Measurements from ENCODE around the gene IFNL3. TPM values are rescaled to one million over a fixed set of nuclear protein-coding genes. Genes with fewer than 3 reads are reported as not detected.
A peak's percentile ranks its signal among the peaks of the same experiment; 100 is the strongest.
"Not testable (repeated sequence)": the region's sequence is repeated elsewhere in the genome, so short reads cannot be mapped to it uniquely, and the experiment has no call there.

IFNL3 gene
- not detected for total RNA-seq
- long read RNA-seq = 0 reads

- intact Hi-C loops (cut with DNase I, micrococcal nuclease); DNase-seq; ATAC-seq: not testable (repeated sequence)
Measured at GRCh38 chr19:39244410-39245100, at the start of gene IFNL3. Gene IFNL3 (minus strand): TSS chr19:39245006. CDS start chr19:39244967, 39 bp downstream.

- intact Hi-C loops (cut with DNase I, micrococcal nuclease) = no loop called here
- DNase-seq = no peak
- no peak for ATAC-seq
Measured at GRCh38 chr19:39293394-39293793, 48.6 kb upstream of the IFNL3 start.

DNA sequence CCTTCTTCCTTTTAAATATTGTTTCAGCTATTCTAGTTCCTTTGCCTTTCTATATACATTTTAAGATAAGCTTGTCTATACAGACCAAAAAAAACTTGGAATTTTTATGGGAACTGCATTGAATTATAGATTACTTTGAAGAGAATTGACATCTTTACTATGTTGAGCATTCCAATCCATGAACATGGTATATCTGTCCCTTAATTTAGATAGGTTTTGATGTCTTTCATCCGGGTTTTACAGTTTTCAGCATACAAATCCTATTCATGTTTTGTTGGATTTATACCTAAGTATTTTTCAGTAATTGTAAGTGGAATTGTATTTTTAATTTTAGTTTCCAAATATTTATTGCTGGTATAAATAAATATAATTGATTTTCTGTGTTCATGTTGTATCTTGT lies 39.2 kb upstream of the IFNL3 start:
- no peak for DNase-seq
- intact Hi-C loops (cut with DNase I, micrococcal nuclease) = no loop called here
- no peak for ATAC-seq

- intact Hi-C loops (cut with DNase I, micrococcal nuclease) = no loop called here
- DNase-seq (no peak), ATAC-seq (no peak)
Measured at GRCh38 chr19:39282021-39282420, 37.2 kb upstream of the IFNL3 start.

DNA sequence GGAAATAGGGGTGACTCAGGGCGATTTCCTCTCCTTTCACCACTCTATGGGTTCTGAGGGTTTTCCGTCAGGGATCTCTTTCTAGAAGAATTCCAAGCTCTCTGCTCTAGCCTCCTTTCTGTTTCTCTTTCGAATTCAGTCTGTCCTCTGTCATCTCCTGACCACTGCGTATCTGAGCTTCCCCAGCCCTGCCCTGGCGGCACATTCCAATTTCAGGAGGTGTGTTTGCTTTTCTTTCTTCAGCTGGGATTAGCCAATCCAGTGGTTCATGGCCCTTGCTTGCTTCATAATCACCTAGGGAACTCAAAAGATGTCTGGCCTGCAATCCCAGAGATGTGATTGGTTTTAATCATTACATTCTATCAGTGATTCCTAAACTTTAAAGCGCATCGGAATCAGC lies 32.8 kb upstream of the IFNL3 start:
- ATAC-seq (no peak), DNase-seq (no peak)
- intact Hi-C loops (cut with DNase I, micrococcal nuclease) = no loop called here

DNA sequence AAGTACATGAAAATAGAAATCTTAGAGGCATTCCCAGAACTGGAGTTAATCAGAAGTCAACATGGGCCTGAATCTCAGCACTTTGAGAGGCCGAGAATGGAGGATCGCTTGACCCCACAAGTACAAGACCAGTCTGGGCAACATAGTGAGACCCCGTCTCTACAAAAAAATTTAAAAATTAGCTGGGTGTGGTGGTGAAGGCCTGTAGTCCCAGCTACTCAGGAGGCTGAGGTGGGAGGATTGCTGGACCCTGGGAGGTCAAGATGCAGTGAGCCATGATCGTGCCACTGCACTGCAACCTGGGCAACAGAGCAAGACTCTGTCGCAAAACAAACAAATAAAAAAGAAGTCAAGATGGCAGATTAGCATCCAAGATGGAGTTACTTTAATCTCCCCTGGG lies 31.9 kb upstream of the IFNL3 start:
- intact Hi-C loops (cut with DNase I, micrococcal nuclease) = no loop called here
- DNase-seq = no peak
- ATAC-seq = no peak

DNA sequence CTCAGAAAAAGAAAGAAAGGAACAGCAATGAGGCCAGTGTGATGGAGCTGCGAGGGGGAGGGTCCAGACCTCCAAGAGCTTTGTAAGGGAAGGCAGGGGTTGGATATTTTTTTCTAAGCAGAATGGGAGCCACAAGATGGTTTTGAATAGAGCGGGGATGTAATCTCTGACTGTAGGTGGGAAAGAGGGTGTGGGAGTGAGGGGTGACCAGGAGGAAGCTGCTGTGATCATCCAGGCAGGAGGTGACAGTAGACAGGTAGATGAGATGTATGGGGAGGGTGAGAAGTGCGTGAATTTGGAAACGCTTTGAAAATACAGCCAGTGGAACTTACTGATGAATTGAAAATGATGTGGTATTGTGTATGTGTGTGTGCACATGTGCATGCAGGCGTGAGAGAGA lies 30.8 kb upstream of the IFNL3 start:
- no peak for ATAC-seq
- intact Hi-C loops (cut with DNase I, micrococcal nuclease) = no loop called here
- DNase-seq = no peak

- ATAC-seq; DNase-seq; intact Hi-C loops (cut with DNase I, micrococcal nuclease): not testable (repeated sequence)
Measured at GRCh38 chr19:39273859-39274258, 29.1 kb upstream of the IFNL3 start.

GRCh38 chr19:39270036-39270871 lies 25.4 kb upstream of the IFNL3 start:
- DNase-seq = no peak
- intact Hi-C loops (cut with DNase I, micrococcal nuclease) = no loop called here
- ATAC-seq = no peak

GRCh38 chr19:39269369-39269768 lies 24.6 kb upstream of the IFNL3 start:
- intact Hi-C loops (cut with DNase I, micrococcal nuclease); DNase-seq; ATAC-seq: not testable (repeated sequence)

GRCh38 chr19:39268531-39269223 lies 23.9 kb upstream of the IFNL3 start:
- ATAC-seq; DNase-seq; intact Hi-C loops (cut with DNase I, micrococcal nuclease): not testable (repeated sequence)

DNA sequence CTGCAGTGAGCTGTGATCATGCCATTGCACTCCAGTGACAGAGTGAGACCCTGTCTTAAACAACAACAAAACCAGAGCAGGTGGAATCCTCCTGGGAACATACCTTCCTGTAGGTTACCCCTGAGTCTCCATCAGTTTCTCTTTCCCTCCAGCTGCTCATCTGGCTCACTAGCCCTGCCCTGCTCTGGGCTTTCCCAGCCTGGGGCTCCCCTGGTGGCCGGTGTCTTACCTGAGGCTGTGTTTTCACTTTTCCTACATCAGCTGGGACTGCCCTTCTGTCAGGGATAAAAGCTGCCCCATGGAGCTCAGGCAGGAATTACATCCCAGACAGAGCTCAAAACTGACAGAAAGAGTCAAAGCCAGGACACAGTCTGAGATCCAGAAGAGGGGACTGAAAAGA lies 23.3 kb upstream of the IFNL3 start, which contains the start of gene IFNL2:
Gene IFNL2, plus strand, starts transcription at position 312 of the 400 bp plus-strand sequence. CDS start 173 bp downstream, outside the sequence.
- ATAC-seq = peak; percentile 59
- intact Hi-C loops (cut with DNase I, micrococcal nuclease); DNase-seq: not testable (repeated sequence)

- intact Hi-C loops (cut with DNase I, micrococcal nuclease) = no loop called here
Measured at GRCh38 chr19:39265321-39265916, 20.6 kb upstream of the IFNL3 start.

GRCh38 chr19:39264306-39265290 lies 19.8 kb upstream of the IFNL3 start:
- intact Hi-C loops (cut with DNase I, micrococcal nuclease) = no loop called here
- no peak for ATAC-seq
- DNase-seq = no peak

More at GRCh38 chr19:39265321-39265916, 20.6 kb upstream of the IFNL3 start:
- no peak for DNase-seq
- no peak for ATAC-seq

DNA sequence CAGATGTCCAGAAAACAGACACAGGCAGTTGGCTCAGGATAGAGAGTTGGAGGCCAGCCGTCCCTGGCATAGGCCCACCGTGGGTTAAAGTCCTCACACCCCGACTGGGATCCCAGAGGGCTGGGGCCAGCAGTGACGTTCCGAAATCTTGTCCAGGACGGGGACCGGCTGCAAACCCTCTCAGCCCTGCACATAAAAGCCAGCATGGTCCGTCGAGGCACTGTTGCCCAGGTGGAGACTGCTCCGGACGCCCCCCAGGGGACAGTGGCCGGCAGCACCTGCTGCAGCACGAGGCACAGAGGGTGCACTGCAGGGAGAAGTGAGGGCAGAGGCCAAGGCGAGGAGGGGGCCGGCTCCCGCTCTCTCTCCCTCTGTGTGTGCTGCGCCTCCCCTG lies 19.1 kb upstream of the IFNL3 start:
- ATAC-seq = no peak
- DNase-seq = no peak
- intact Hi-C loops (cut with DNase I, micrococcal nuclease) = no loop called here

DNA sequence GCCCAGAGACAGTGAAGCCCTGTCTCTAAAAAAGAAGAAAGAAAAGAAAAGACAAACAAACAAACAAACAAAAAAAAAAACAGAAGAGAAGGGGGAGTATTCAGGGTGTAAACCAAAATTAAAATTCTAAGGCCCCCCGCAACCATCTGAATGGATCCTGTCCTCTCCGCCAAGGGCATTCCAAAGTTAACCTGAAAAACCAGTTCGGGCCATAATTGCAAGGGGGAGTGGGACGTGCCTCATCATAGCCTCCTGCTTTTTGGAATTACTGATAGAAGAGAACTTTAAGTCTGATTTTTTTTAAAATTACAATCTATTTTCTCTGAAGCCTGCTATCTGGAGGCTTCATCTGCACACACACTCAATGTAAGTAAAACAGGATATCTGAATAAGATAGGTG lies 17.7 kb upstream of the IFNL3 start:
- DNase-seq = no peak
- ATAC-seq = no peak
- intact Hi-C loops (cut with DNase I, micrococcal nuclease) = no loop called here

- intact Hi-C loops (cut with DNase I, micrococcal nuclease) = no loop called here
- ATAC-seq (no peak), DNase-seq (no peak)
Measured at GRCh38 chr19:39261704-39262103, 16.9 kb upstream of the IFNL3 start.

DNA sequence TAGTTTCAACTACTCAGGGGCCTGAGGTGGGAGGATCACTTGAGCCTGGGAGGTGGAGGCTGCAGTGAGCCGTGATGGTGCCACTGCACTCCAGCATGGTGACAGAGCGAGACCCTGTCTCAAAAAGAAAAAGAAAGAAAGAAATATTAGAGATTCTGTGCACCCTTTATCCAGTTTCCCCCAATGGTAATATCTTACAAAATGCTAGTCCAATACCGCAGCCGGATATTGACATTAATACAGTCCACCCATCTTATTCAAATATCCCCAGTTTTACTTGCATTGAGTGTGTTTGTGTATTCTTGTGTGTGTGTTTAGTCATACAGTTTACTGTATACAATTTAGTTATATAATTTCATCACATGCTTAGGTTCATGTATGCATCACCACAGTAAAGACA lies 12.4 kb upstream of the IFNL3 start:
- intact Hi-C loops (cut with DNase I, micrococcal nuclease) = no loop called here
- no peak for ATAC-seq
- no peak for DNase-seq
